ENCODE measurements around the gene ABCC3. TPM values are rescaled to one million over a fixed set of nuclear protein-coding genes. Genes with fewer than 3 reads are reported as not detected.
A peak's percentile ranks its signal among the peaks of the same experiment; 100 is the strongest.

ABCC3 gene
- total RNA-seq, 2 donors from 2014 or later: 0.22 to 0.91 TPM

GRCh38 chr17:50675627-50676026, 40.9 kb downstream of the ABCC3 start:
- no peak overlapping the region for H3K27ac Mint-ChIP-seq

GRCh38 chr17:50676065-50676975, 41.6 kb downstream of the ABCC3 start:
- Histone ChIP-seq H3K36me3 (ENCODE audit: control insufficient read depth, insufficient read depth, low read length) (no peaks in the 10 kb centered on the region), H3K9me3 (ENCODE audit: control insufficient read depth, low read length) (no peaks in the 10 kb centered on the region), H3K27ac (ENCODE audit: low read depth, low read length) (no peak overlapping the region), H3K4me1 (ENCODE audit: control insufficient read depth, insufficient read depth, low read length) (no peaks in the 10 kb centered on the region), H3K9ac (ENCODE audit: extremely low read depth, low read length, poor library complexity, severe bottlenecking) (no peak overlapping the region), H3K4me3 (ENCODE audit: low read length) (no peak overlapping the region), H3K27me3 (ENCODE audit: control insufficient read depth, insufficient read depth, low read length, poor library complexity, severe bottlenecking) (no peaks in the 10 kb centered on the region)
- WGBS, 2 experiments (ENCODE audit: insufficient coverage in 1 of 2, insufficient read length in 1 of 2): 87 to 93% methylated on average over 8 to 24 of the region's 24 CpGs
- no peak for TF ChIP-seq CTCF (conservative IDR thresholded peaks at IDR 0.05)
- DNase-seq: peak; percentile 30
- no peak overlapping the region for H3K27ac Mint-ChIP-seq
- H3K27me3 Mint-ChIP-seq (ENCODE audit: insufficient read depth): no peaks in the 10 kb centered on the region
- H3K4me3 Mint-ChIP-seq: no peak overlapping the region
- H3K36me3 Mint-ChIP-seq (ENCODE audit: low read depth): no peaks in the 10 kb centered on the region
- peaks cover 3% of the 10 kb centered on the region for H3K4me1 Mint-ChIP-seq
- no peaks in the 10 kb centered on the region for H3K9me3 Mint-ChIP-seq

More at GRCh38 chr17:50675627-50676026, 40.9 kb downstream of the ABCC3 start:
- H3K9me3 ChIP-seq (ENCODE audit: control insufficient read depth, low read length): no peaks in the 10 kb centered on the region
- H3K27me3 ChIP-seq (ENCODE audit: control insufficient read depth, insufficient read depth, low read length, poor library complexity, severe bottlenecking): no peaks in the 10 kb centered on the region
- 92 to 94% methylated on average over 6 to 7 of the region's 7 CpGs for WGBS, 2 experiments (ENCODE audit: insufficient coverage in 1 of 2, insufficient read length in 1 of 2)
- H3K36me3 ChIP-seq (ENCODE audit: control insufficient read depth, insufficient read depth, low read length): no peaks in the 10 kb centered on the region
- H3K36me3 Mint-ChIP-seq (ENCODE audit: low read depth): no peaks in the 10 kb centered on the region
- no peak for TF ChIP-seq CTCF (conservative IDR thresholded peaks at IDR 0.05)
- no peaks in the 10 kb centered on the region for H3K27me3 Mint-ChIP-seq (ENCODE audit: insufficient read depth)
- DNase-seq: no peak
- H3K27ac ChIP-seq (ENCODE audit: low read depth, low read length): no peak overlapping the region
- H3K4me3 ChIP-seq (ENCODE audit: low read length): no peak overlapping the region
- H3K9me3 Mint-ChIP-seq: no peaks in the 10 kb centered on the region
- no peaks in the 10 kb centered on the region for H3K4me1 ChIP-seq (ENCODE audit: control insufficient read depth, insufficient read depth, low read length)
- no peak overlapping the region for H3K9ac ChIP-seq (ENCODE audit: extremely low read depth, low read length, poor library complexity, severe bottlenecking)
- H3K4me1 Mint-ChIP-seq: no peaks in the 10 kb centered on the region
- H3K4me3 Mint-ChIP-seq: no peak overlapping the region

GRCh38 chr17:50677851-50678375, 43.2 kb downstream of the ABCC3 start:
- no peaks in the 10 kb centered on the region for H3K36me3 ChIP-seq (ENCODE audit: control insufficient read depth, insufficient read depth, low read length)
- DNase-seq: peak; percentile 44
- H3K27ac ChIP-seq (ENCODE audit: low read depth, low read length): no peak overlapping the region
- H3K4me3 ChIP-seq (ENCODE audit: low read length): no peak overlapping the region
- Mint-ChIP-seq H3K4me3 (no peak overlapping the region), H3K27me3 (ENCODE audit: insufficient read depth) (no peaks in the 10 kb centered on the region), H3K4me1 (peaks cover 4% of the 10 kb centered on the region), H3K9me3 (no peaks in the 10 kb centered on the region), H3K36me3 (ENCODE audit: low read depth) (no peaks in the 10 kb centered on the region), H3K27ac (no peak overlapping the region)
- no peaks in the 10 kb centered on the region for H3K4me1 ChIP-seq (ENCODE audit: control insufficient read depth, insufficient read depth, low read length)
- H3K9ac ChIP-seq (ENCODE audit: extremely low read depth, low read length, poor library complexity, severe bottlenecking): no peak overlapping the region
- H3K9me3 ChIP-seq (ENCODE audit: control insufficient read depth, low read length): no peaks in the 10 kb centered on the region
- H3K27me3 ChIP-seq (ENCODE audit: control insufficient read depth, insufficient read depth, low read length, poor library complexity, severe bottlenecking): no peaks in the 10 kb centered on the region
- 90 to 97% methylated on average over 11 to 12 of the region's 12 CpGs for WGBS, 2 experiments (ENCODE audit: insufficient coverage in 1 of 2, insufficient read length in 1 of 2)
- no peak for TF ChIP-seq CTCF (conservative IDR thresholded peaks at IDR 0.05)
